CD4-positive, CD25-positive, alpha-beta regulatory T cell (primary cell): ENCODE data around the gene PATL1. TPM values are rescaled to one million over a fixed set of nuclear protein-coding genes. Genes with fewer than 3 reads are reported as not detected.

Experiments
- ATAC-seq, 2 donors: fragments of 150-1000 bp; cut with Tn5 transposase; one replicate each; pipeline ENCODE4 v1.10.0; 2021; ENCODE audit warnings: low read depth in 2 of 2, moderate number of reproducible peaks in 2 of 2, moderate library complexity in 1 of 2
- DNase-seq, 3 donors: peaks; one replicate each; pipeline versions ENCODE4 v3.0.0 to v3.0.0-alpha.2; 2012 to 2022; ENCODE audit warnings: mixed read lengths in 1 of 3
- H3K27ac ChIP-seq: one replicate; pipeline ENCODE4 v1.7.0; 2013; ENCODE audit warnings: mild to moderate bottlenecking, low read length; ENCODE audit not compliant: insufficient read depth, poor library complexity, severe bottlenecking
- H3K27me3 ChIP-seq: one replicate; pipeline ENCODE4 v1.7.0; 2013; ENCODE audit warnings: low read length; ENCODE audit not compliant: control insufficient read depth, insufficient read depth
- H3K36me3 ChIP-seq: one replicate; pipeline ENCODE4 v1.7.0; 2013; ENCODE audit warnings: mild to moderate bottlenecking, low read length, moderate library complexity; ENCODE audit not compliant: control insufficient read depth, insufficient read depth
- H3K4me1 ChIP-seq: 2 replicates; pipeline ENCODE4 v1.7.0; 2013; ENCODE audit warnings: mild to moderate bottlenecking, low read length; ENCODE audit not compliant: insufficient read depth, control insufficient read depth, poor library complexity, severe bottlenecking
- H3K4me3 ChIP-seq: one replicate; pipeline ENCODE4 v1.7.0; 2013; ENCODE audit warnings: low read depth, mild to moderate bottlenecking, low read length, moderate library complexity
- H3K9me3 ChIP-seq, 2 experiments: 1 replicate in 1 of 2; 2 replicates in 1 of 2; pipeline ENCODE4 v1.7.0; 2013; ENCODE audit warnings: low read length in 2 of 2, mild to moderate bottlenecking in 1 of 2, moderate library complexity in 1 of 2; ENCODE audit not compliant: control insufficient read depth in 2 of 2
- H3K27ac Mint-ChIP-seq, 3 donors: one replicate each; pipeline ENCODE4 v1.8.0; 2020 to 2022; ENCODE audit warnings: mild to moderate bottlenecking in 3 of 3, mixed read lengths in 3 of 3, moderate library complexity in 2 of 3
- H3K27me3 Mint-ChIP-seq: one replicate; pipeline ENCODE4 v1.8.0; 2022; ENCODE audit warnings: mild to moderate bottlenecking, mixed read lengths
- H3K36me3 Mint-ChIP-seq: one replicate; pipeline ENCODE4 v1.8.0; 2020; ENCODE audit warnings: mixed read lengths
- H3K4me1 Mint-ChIP-seq, 4 donors: one replicate each; pipeline ENCODE4 v1.8.0; 2020 to 2022; ENCODE audit warnings: mixed read lengths in 4 of 4, mild to moderate bottlenecking in 1 of 4
- H3K4me3 Mint-ChIP-seq, 4 donors: one replicate each; pipeline ENCODE4 v1.8.0; 2020 to 2022; ENCODE audit warnings: mild to moderate bottlenecking in 4 of 4, mixed read lengths in 4 of 4, moderate library complexity in 3 of 4
- H3K9me3 Mint-ChIP-seq, 7 donors: one replicate each; pipeline ENCODE4 v1.8.0; 2020 to 2022; ENCODE audit warnings: mixed read lengths in 7 of 7, mild to moderate bottlenecking in 3 of 7, moderate library complexity in 2 of 7
- polyA plus RNA-seq, 4 donors: library from polyadenylated mRNA; unstranded; fragments of 300-500 nt; fragmentation: Illumina TruSeq; gene quantifications; one replicate each; pipeline ENCODE4 v1.2.3, GENCODE V29; 2021
- total RNA-seq: library from RNA; stranded (reverse); gene quantifications from one replicate; pipeline ENCODE4 v1.2.3, GENCODE V29; 2022

Gene PATL1
- total and polyA plus RNA-seq, 5 donors from 2014 or later = 4.6 to 63.3 (median 5.3) TPM

DNA sequence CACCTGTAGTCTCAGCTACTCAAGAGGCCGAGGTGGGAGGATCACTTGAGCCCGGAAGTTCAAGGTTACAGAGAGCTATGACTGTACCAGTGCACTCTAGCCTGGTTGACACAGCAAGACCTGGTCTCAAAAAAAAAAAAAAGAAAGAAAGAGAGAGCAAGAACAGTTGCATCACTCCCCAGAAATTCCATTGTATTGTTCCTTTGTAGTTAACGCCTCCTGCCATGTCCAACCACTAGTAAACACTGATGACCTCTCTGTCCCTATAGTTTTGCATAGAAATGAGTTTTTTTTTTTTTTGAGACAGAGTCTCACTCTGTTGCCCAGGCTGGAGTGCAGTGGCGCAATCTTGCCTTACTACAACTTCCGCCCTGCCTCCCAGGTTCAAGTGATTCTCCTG, 10.8 kb downstream of the PATL1 start:
- ATAC-seq = no peak
- no peaks in the 10 kb centered on the region for H3K27me3 ChIP-seq
- Mint-ChIP-seq H3K4me3 (no peak overlapping the region), H3K27me3 (no peaks in the 10 kb centered on the region), H3K36me3 (peaks cover 52% of the 10 kb centered on the region), H3K9me3 (no peaks in the 10 kb centered on the region), H3K4me1 (peaks cover 9 to 20% (median 12%) of the 10 kb centered on the region in 4 donors), H3K27ac (no peak overlapping the region)
- H3K9me3 ChIP-seq = no peaks in the 10 kb centered on the region
- H3K27ac ChIP-seq = no peak overlapping the region
- H3K36me3 ChIP-seq = peaks cover 88% of the 10 kb centered on the region
- H3K4me3 ChIP-seq = no peak overlapping the region
- peaks cover 10% of the 10 kb centered on the region for H3K4me1 ChIP-seq
- no peak for DNase-seq

DNA sequence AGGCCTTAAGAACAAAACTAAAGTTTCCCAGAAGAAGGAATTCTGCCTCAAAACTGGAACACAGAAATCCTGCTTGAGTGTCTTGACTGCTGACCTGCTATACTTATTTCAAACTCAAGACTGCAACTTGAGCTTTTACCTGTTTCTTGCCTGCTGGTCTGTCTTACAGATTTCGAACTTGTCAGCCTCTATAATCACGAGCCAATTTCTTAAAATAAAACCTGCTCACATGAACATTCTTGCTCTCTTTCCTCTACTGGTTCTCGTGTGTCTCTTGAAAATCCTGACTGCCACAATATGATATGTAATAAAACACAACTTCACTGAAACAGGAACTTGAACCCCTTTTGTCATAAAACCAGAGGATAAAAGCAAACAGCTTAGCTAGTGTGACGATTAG, 13.9 kb downstream of the PATL1 start:
- Mint-ChIP-seq H3K4me1 (peaks cover 0 to 4% (median under 1%) of the 10 kb centered on the region in 4 donors), H3K4me3 (no peak overlapping the region), H3K9me3 (no peaks in the 10 kb centered on the region), H3K27me3 (no peaks in the 10 kb centered on the region), H3K36me3 (peaks cover 68% of the 10 kb centered on the region), H3K27ac (peak overlapping the region in 1 of 3 donors; percentile 29)
- no peak for DNase-seq
- H3K27me3 ChIP-seq = no peaks in the 10 kb centered on the region
- no peak overlapping the region for H3K27ac ChIP-seq
- H3K9me3 ChIP-seq = no peaks in the 10 kb centered on the region
- no peak for ATAC-seq
- H3K36me3 ChIP-seq = peaks cover 93% of the 10 kb centered on the region
- no peak overlapping the region for H3K4me3 ChIP-seq
- no peaks in the 10 kb centered on the region for H3K4me1 ChIP-seq

DNA sequence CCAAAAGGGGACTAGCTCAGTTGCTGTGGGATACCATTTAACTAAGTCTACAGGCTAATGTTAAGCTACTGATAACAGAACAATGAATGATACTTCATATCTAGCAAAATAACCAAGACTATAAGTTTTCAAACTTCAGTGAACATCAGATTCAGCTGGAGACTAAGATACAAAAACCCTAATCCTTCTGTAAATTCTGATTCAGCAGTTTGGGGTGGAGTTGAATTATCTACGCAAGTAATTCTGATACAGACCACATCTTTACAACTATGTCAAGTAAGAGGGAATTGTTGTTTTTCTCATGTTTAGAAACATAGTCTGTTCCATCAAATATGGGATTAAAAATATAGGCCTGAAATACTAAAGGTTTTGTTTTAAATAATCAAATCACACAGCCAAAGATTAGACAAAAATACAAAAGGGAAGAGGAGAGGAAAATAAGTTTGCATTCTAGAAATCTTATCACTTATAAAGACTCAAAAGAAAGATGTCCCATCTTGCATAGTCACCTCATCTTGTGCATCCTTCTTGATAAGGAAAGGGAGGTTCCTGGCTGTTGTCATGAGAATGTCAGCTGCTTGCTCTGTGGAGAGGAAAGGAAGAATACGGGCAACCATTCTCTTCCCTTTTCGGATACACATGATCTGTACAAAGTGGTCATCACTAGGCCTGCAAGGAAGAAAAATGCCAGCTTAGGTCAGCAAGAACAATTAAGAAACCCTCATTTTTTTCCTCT, 21.4 kb downstream of the PATL1 start:
- Mint-ChIP-seq H3K4me1 (peaks cover 0 to 7% (median 5%) of the 10 kb centered on the region in 4 donors), H3K36me3 (peaks cover 74% of the 10 kb centered on the region), H3K27me3 (no peaks in the 10 kb centered on the region), H3K27ac (no peak overlapping the region), H3K4me3 (no peak overlapping the region), H3K9me3 (no peaks in the 10 kb centered on the region)
- DNase-seq (no peak), ATAC-seq (no peak)
- no peaks in the 10 kb centered on the region for H3K27me3 ChIP-seq
- no peaks in the 10 kb centered on the region for H3K4me1 ChIP-seq
- peaks cover 96% of the 10 kb centered on the region for H3K36me3 ChIP-seq
- no peak overlapping the region for H3K27ac ChIP-seq
- no peak overlapping the region for H3K4me3 ChIP-seq
- H3K9me3 ChIP-seq = no peaks in the 10 kb centered on the region

DNA sequence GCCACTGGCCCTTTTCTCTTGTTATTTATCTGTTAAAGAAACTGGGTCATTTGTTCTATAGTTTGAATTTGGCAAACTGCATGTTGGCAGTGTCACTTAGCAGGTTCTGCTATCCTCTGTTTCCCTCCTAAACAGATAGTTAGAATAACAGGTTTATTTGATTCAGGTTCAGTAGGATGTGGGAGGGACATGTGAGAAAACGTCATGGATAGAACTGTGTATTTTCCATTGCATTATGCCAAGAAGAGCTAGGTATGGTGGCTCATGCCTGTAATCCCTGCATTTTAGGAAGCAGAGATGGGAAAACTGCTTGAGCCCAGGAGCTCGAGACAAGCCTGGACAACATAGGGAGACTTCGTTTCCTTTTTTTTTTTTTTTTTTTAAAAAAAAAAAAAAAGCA, 24.3 kb downstream of the PATL1 start:
- Histone ChIP-seq H3K27ac (no peak overlapping the region), H3K4me1 (no peaks in the 10 kb centered on the region), H3K27me3 (no peaks in the 10 kb centered on the region), H3K4me3 (no peak overlapping the region), H3K9me3 (no peaks in the 10 kb centered on the region), H3K36me3 (peaks cover 92% of the 10 kb centered on the region)
- Mint-ChIP-seq H3K9me3 (no peaks in the 10 kb centered on the region), H3K4me3 (no peak overlapping the region), H3K27me3 (no peaks in the 10 kb centered on the region), H3K4me1 (peaks cover 0 to 7% (median 5%) of the 10 kb centered on the region in 4 donors), H3K27ac (peak overlapping the region in 1 of 3 donors; percentile 26), H3K36me3 (peaks cover 69% of the 10 kb centered on the region)
- ATAC-seq (no peak), DNase-seq (no peak)

DNA sequence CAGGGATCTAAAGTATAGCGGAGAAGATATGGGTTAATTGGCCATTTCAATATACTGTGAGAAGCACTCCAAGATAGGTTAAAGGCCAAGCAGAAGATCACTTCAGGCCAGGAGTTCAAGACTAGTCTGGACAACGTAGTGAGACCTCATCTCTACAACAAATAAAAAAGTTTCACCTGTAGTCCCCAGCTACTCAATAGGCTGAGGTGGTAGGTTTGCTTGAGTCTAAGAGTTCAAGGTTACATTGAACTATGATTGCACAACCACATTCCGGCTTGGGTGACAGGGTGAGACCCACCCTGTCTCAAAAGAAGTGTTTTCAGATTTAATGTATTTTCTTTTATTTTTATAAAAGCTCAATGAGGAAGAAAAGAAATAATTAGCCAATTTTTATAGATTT, 25.4 kb downstream of the PATL1 start:
- no peaks in the 10 kb centered on the region for H3K4me1 ChIP-seq
- H3K4me3 ChIP-seq = no peak overlapping the region
- H3K36me3 ChIP-seq = peaks cover 92% of the 10 kb centered on the region
- ATAC-seq (no peak), DNase-seq (no peak)
- H3K4me3 Mint-ChIP-seq = no peak overlapping the region
- no peak overlapping the region for H3K27ac ChIP-seq
- no peaks in the 10 kb centered on the region for H3K9me3 Mint-ChIP-seq
- H3K27me3 ChIP-seq = no peaks in the 10 kb centered on the region
- H3K9me3 ChIP-seq = no peaks in the 10 kb centered on the region
- no peaks in the 10 kb centered on the region for H3K27me3 Mint-ChIP-seq
- H3K4me1 Mint-ChIP-seq = peaks cover 0 to 7% (median 5%) of the 10 kb centered on the region in 4 donors
- peaks cover 70% of the 10 kb centered on the region for H3K36me3 Mint-ChIP-seq
- H3K27ac Mint-ChIP-seq = no peak overlapping the region

DNA sequence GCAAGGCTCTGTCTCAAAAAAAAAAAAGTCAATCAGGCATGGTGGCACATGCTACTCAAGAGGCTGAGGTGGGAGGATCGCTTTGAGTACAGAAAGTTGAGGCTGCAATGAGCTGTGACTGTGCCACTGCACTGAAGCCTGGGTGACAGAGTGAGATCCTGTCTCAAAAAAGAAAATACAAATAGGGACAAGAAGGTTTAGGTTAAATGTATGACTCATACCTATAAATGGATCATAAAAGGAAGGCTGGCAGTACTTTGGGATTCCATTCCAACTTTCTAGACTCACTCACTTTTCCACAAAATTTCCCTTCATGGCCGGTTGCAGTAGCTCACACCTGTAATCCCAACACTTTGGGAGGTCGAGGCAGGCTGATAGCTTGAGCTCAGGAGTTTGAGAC, 27.7 kb downstream of the PATL1 start:
- H3K4me3 ChIP-seq = no peak overlapping the region
- Mint-ChIP-seq H3K36me3 (peaks cover 73% of the 10 kb centered on the region), H3K4me1 (peaks cover 0 to 7% (median 3%) of the 10 kb centered on the region in 4 donors), H3K27ac (no peak overlapping the region), H3K27me3 (no peaks in the 10 kb centered on the region), H3K4me3 (no peak overlapping the region), H3K9me3 (no peaks in the 10 kb centered on the region)
- ATAC-seq (no peak), DNase-seq (no peak)
- H3K9me3 ChIP-seq = no peaks in the 10 kb centered on the region
- H3K27me3 ChIP-seq = no peaks in the 10 kb centered on the region
- H3K36me3 ChIP-seq = peaks cover 90% of the 10 kb centered on the region
- no peaks in the 10 kb centered on the region for H3K4me1 ChIP-seq
- no peak overlapping the region for H3K27ac ChIP-seq

DNA sequence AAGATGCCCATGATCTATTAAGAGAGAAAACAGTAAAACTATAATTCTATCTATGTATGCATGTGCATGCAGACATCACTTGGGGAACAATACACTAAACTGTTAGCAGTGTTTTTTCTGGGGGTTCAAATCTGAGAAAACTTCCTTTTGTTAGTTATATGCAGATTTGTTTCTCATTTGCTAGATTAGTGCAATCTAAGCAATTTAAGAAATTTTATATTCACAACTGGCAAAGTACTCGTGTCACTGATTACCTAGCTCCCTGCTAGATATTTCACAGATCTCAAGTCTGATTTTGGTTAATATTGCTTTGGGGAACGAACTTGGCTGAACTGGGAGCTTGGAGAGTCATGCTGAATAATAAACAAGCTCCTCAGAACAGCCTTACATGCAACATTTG, 38.3 kb downstream of the PATL1 start:
- Histone ChIP-seq H3K4me1 (no peaks in the 10 kb centered on the region), H3K27ac (no peak overlapping the region), H3K4me3 (no peak overlapping the region), H3K27me3 (no peaks in the 10 kb centered on the region), H3K9me3 (no peaks in the 10 kb centered on the region), H3K36me3 (peaks cover 7% of the 10 kb centered on the region)
- DNase-seq = no peak
- no peak for ATAC-seq
- Mint-ChIP-seq H3K4me3 (no peak overlapping the region), H3K9me3 (no peaks in the 10 kb centered on the region), H3K27me3 (no peaks in the 10 kb centered on the region), H3K4me1 (peaks cover 0 to 2% (median 0%) of the 10 kb centered on the region in 4 donors), H3K36me3 (peaks cover 4% of the 10 kb centered on the region), H3K27ac (no peak overlapping the region)

DNA sequence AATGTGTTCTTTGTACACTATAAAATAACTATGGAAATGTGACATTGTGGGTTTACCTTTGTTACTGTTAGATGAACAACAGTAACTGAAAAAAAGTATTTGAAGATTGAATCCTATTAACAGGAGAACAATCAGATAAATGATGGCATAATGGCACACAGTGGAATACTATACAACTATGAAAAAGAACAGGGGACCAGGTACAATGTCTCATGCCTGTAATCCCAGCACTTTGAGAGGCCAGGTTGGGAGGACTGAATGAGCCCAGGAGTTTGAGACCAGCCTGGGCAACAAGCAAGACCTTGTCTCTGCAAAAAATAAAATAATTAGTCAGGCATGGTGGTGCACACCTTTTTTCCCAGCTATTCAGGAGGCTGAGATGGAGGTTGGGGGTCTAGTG, 38.8 kb downstream of the PATL1 start:
- Histone ChIP-seq H3K27ac (no peak overlapping the region), H3K27me3 (no peaks in the 10 kb centered on the region), H3K36me3 (peaks cover 4% of the 10 kb centered on the region), H3K9me3 (no peaks in the 10 kb centered on the region), H3K4me1 (no peaks in the 10 kb centered on the region), H3K4me3 (no peak overlapping the region)
- H3K27me3 Mint-ChIP-seq = no peaks in the 10 kb centered on the region
- no peak overlapping the region for H3K4me3 Mint-ChIP-seq
- peaks cover 4% of the 10 kb centered on the region for H3K36me3 Mint-ChIP-seq
- peaks cover 0 to 2% (median 0%) of the 10 kb centered on the region in 4 donors for H3K4me1 Mint-ChIP-seq
- ATAC-seq (no peak), DNase-seq (no peak)
- H3K9me3 Mint-ChIP-seq = no peaks in the 10 kb centered on the region
- H3K27ac Mint-ChIP-seq = no peak overlapping the region
